Measurements from ENCODE around the gene NUP85.

Gene NUP85

DNA sequence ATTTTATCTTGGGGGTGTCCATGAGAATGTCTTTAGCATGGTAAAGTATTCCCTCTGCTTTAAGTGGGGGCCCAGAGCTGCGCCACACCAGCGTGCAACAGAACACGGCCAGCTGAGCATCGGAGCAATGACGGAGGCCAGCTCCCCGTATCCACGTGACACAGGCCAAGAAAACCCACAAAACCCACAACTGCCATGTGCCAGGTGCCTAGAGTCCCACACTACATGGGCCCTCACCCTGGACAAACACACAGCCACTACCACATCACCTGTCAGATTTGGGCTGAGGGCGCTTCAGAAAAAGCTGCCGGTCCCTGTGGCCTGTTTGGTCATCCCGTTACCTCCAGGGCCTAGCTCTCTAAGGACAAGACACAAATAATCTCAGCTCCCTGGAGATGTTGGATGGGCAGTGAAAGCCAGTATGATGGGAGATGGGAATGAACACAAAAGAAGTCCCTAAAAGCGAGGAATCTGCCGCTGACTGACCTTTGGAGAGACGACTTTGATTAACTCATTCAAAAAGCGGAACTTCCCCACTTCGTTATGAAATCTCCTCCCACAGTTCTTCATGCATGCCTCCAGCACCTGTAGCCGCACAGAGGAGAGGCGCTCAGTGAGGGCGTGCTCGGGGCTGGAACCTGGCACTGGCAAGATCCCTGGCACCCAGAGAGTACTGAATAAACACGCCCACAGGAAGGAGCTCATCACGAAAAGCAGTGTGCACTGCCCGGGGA lies 38.8 kb downstream of the NUP85 start:
- peak; percentile 17; the same call in 1 of the 2 replicates for TF ChIP-seq GABPA (IDR thresholded peaks at IDR 0.05; ENCODE audit: low read depth)
- TF ChIP-seq POLR2AphosphoS5 (IDR thresholded peaks at IDR 0.05; ENCODE audit: low read depth): peak; percentile 87
- TF ChIP-seq, protein P1, sequence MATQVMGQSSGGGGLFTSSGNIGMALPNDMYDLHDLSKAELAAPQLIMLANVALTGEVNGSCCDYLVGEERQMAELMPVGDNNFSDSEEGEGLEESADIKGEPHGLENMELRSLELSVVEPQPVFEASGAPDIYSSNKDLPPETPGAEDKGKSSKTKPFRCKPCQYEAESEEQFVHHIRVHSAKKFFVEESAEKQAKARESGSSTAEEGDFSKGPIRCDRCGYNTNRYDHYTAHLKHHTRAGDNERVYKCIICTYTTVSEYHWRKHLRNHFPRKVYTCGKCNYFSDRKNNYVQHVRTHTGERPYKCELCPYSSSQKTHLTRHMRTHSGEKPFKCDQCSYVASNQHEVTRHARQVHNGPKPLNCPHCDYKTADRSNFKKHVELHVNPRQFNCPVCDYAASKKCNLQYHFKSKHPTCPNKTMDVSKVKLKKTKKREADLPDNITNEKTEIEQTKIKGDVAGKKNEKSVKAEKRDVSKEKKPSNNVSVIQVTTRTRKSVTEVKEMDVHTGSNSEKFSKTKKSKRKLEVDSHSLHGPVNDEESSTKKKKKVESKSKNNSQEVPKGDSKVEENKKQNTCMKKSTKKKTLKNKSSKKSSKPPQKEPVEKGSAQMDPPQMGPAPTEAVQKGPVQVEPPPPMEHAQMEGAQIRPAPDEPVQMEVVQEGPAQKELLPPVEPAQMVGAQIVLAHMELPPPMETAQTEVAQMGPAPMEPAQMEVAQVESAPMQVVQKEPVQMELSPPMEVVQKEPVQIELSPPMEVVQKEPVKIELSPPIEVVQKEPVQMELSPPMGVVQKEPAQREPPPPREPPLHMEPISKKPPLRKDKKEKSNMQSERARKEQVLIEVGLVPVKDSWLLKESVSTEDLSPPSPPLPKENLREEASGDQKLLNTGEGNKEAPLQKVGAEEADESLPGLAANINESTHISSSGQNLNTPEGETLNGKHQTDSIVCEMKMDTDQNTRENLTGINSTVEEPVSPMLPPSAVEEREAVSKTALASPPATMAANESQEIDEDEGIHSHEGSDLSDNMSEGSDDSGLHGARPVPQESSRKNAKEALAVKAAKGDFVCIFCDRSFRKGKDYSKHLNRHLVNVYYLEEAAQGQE (IDR thresholded peaks at IDR 0.05; ENCODE audit: insufficient replicate concordance, low read depth): no peak
- TF ChIP-seq SPI1 (IDR thresholded peaks at IDR 0.05; ENCODE audit: borderline replicate concordance, low read depth): peak; percentile 78; the same call in 1 of the 2 replicates
- TF ChIP-seq, protein P2, sequence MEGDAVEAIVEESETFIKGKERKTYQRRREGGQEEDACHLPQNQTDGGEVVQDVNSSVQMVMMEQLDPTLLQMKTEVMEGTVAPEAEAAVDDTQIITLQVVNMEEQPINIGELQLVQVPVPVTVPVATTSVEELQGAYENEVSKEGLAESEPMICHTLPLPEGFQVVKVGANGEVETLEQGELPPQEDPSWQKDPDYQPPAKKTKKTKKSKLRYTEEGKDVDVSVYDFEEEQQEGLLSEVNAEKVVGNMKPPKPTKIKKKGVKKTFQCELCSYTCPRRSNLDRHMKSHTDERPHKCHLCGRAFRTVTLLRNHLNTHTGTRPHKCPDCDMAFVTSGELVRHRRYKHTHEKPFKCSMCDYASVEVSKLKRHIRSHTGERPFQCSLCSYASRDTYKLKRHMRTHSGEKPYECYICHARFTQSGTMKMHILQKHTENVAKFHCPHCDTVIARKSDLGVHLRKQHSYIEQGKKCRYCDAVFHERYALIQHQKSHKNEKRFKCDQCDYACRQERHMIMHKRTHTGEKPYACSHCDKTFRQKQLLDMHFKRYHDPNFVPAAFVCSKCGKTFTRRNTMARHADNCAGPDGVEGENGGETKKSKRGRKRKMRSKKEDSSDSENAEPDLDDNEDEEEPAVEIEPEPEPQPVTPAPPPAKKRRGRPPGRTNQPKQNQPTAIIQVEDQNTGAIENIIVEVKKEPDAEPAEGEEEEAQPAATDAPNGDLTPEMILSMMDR (IDR thresholded peaks at IDR 0.05; ENCODE audit: insufficient read depth, low read length): no peak
- peak; percentile 88 to 98 for DNase-seq (ENCODE audit: low read depth in 1 of 2, low spot score in 1 of 2)
- Histone ChIP-seq H3K27me3 (ENCODE audit: insufficient read depth, poor library complexity, severe bottlenecking) (no peaks in the 10 kb centered on the region), H3K4me3 (replicated peaks; ENCODE audit: insufficient read depth, low read length) (no peak overlapping the region), H3K27ac (replicated peaks) (peak overlapping the region; percentile 56)

DNA sequence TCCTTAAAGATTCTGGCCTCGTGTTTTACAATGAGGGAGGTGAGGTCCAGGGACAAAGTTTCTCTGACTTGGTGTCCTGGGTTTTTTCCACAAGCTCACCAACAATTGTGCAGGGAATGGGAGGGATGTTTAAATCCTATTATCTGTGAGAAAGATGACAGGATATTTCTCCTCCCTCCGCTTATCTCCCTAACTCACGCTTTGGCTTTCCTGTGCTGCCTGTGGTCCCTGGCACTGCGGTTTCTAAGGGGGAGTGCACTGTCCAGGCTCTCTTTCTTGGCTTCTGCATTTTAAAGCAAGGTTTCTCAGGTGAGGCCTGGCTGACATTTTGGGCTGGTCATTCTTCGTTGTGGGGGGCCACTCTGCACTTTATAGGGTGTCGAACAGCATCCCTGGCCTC lies 39.5 kb downstream of the NUP85 start:
- Histone ChIP-seq H3K27me3 (ENCODE audit: insufficient read depth, poor library complexity, severe bottlenecking) (no peaks in the 10 kb centered on the region), H3K27ac (replicated peaks) (peak overlapping the region; percentile 56), H3K4me3 (replicated peaks; ENCODE audit: insufficient read depth, low read length) (no peak overlapping the region)
- peak in 1 of 2 experiments; percentile 38 for DNase-seq (ENCODE audit: low read depth in 1 of 2, low spot score in 1 of 2)
- no peak for TF ChIP-seq GABPA (IDR thresholded peaks at IDR 0.05; ENCODE audit: low read depth)
- peak; percentile 19; the same call in 1 of the 2 replicates for TF ChIP-seq SPI1 (IDR thresholded peaks at IDR 0.05; ENCODE audit: borderline replicate concordance, low read depth)

DNA sequence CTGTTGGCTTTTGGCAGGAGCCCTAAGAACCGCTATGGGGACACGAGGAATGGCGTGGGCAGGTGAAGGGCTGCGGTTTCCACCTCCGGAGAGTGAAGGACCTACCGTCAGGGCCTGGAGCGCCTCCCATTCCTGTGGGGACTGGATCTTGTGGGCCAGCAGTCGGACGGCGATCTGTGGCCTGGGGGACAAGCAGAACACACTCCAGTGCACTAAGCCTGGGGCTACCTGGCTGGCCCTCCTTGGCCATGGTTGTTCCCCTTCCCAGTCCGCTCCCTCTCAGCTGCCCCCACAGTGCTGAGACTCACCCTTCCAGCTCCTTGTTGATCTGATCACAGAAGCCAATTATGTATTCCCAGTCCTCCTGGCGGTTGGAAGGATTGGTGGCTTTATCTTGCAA lies 40.9 kb downstream of the NUP85 start:
- H3K27me3 ChIP-seq (ENCODE audit: insufficient read depth, poor library complexity, severe bottlenecking): no peaks in the 10 kb centered on the region
- H3K27ac ChIP-seq (replicated peaks): no peak overlapping the region
- DNase-seq (ENCODE audit: low read depth in 1 of 2, low spot score in 1 of 2): no peak
- H3K4me3 ChIP-seq (replicated peaks; ENCODE audit: insufficient read depth, low read length): no peak overlapping the region
- TF ChIP-seq SPI1 (IDR thresholded peaks at IDR 0.05; ENCODE audit: borderline replicate concordance, low read depth) (no peak), POLR2AphosphoS5 (IDR thresholded peaks at IDR 0.05; ENCODE audit: low read depth) (no peak), GABPA (IDR thresholded peaks at IDR 0.05; ENCODE audit: low read depth) (no peak)
- TF ChIP-seq, protein P2 (IDR thresholded peaks at IDR 0.05; ENCODE audit: insufficient read depth, low read length): no peak
- TF ChIP-seq, protein P1 (IDR thresholded peaks at IDR 0.05; ENCODE audit: insufficient replicate concordance, low read depth): no peak

DNA sequence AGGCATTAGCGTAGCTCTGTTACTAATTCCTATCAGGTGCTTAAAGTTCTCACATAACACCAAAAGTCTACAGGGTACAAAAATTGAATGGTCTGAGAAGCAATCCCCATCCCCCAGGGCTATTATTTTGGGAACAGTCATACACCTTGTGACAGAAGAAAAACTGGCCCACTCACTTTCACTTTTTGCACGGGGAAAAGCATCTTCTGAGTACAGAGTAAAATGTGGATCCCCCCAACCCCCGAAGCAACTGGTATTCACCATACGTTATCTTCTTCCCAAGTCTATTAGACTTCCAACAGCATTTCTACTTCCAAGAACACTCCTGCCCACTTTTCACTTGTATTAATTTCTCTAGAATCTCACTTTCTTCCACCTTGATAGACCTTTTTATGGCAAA lies 44.1 kb downstream of the NUP85 start:
- DNase-seq (ENCODE audit: low read depth in 1 of 2, low spot score in 1 of 2): no peak
- no peak overlapping the region for H3K27ac ChIP-seq (replicated peaks)
- no peak for TF ChIP-seq SPI1 (IDR thresholded peaks at IDR 0.05; ENCODE audit: borderline replicate concordance, low read depth)
- TF ChIP-seq, protein P1 (IDR thresholded peaks at IDR 0.05; ENCODE audit: insufficient replicate concordance, low read depth): no peak
- TF ChIP-seq, protein P2 (IDR thresholded peaks at IDR 0.05; ENCODE audit: insufficient read depth, low read length): no peak
- H3K27me3 ChIP-seq (ENCODE audit: insufficient read depth, poor library complexity, severe bottlenecking): no peaks in the 10 kb centered on the region
- no peak overlapping the region for H3K4me3 ChIP-seq (replicated peaks; ENCODE audit: insufficient read depth, low read length)
